Mucosa of descending colon (tissue), 3 donors: Measurements from ENCODE around the gene IRAK4. TPM values are rescaled to one million over a fixed set of nuclear protein-coding genes. Genes with fewer than 3 reads are reported as not detected.
"Not testable (repeated sequence)": the region's sequence is repeated elsewhere in the genome, so short reads cannot be mapped to it uniquely, and the experiment has no call there.

Source experiments
- ATAC-seq: fragments of 200-7000 bp; cut with Tn5 transposase; one replicate; pipeline ENCODE4 v1.9.1; 2020; ENCODE audit warnings: mild to moderate bottlenecking, moderate library complexity
- DNase-seq, 3 donors: peaks; one replicate each; pipeline ENCODE4 v3.0.0-alpha.2; 2020
- H3K36me3 ChIP-seq: fragments of 200-600 bp; one replicate; pipeline ENCODE4 v1.8.0; 2021; ENCODE audit warnings: low read depth, mild to moderate bottlenecking
- H3K4me1 ChIP-seq: fragments of 200-600 bp; one replicate; pipeline ENCODE4 v1.8.0; 2021; ENCODE audit warnings: low read depth, mild to moderate bottlenecking
- H3K4me3 ChIP-seq: fragments of 200-600 bp; one replicate; pipeline ENCODE4 v1.8.0; 2021; ENCODE audit warnings: mild to moderate bottlenecking
- H3K9me3 ChIP-seq: fragments of 200-600 bp; one replicate; pipeline ENCODE4 v1.8.0; 2021; ENCODE audit warnings: mild to moderate bottlenecking
- intact Hi-C, 2 donors: fragments of 100-400 bp; cut with DNase I in 1 of 2; cut with micrococcal nuclease in 1 of 2; formaldehyde crosslinking; loops; one replicate each; pipeline versions ENCODE4 v1.11.0 to v1.11.1; 2022; cut with DNase I, micrococcal nuclease
- total RNA-seq, 3 donors: library from RNA; stranded (reverse); fragmentation: NEBNext Ultra II Directional in 2 of 3; extraction: Animal tissue kit (Norgen Biotek cat#: 25700) in 2 of 3; gene quantifications; one replicate each; pipeline versions ENCODE4 v1.2.1 to v1.2.4, GENCODE V29; 2021 to 2023
- TF ChIP-seq, protein P1 (sequence below): fragments of 200-600 bp; IDR thresholded peaks from one replicate; pipeline ENCODE4 v1.8.0; 2022; ENCODE audit warnings: antibody characterized with exemption, mild to moderate bottlenecking
- donor health status: DM: no; HTN: no; CAD: no; lungs with moderate emphysema.
- donor health status: DM: no; HTN: no; CAD: no.
- donor health status: DM: no; HTN: yes; CAD: no.

Gene IRAK4
- total RNA-seq, 3 donors from 2014 or later, result 20.8 to 22.0 (median 20.9) TPM

GRCh38 chr12:43742106-43742505 is 16.6 kb upstream of the IRAK4 start:
- no peak for DNase-seq
- no peaks in the 10 kb centered on the region for H3K9me3 ChIP-seq
- H3K4me3 ChIP-seq, result no peak overlapping the region
- ATAC-seq, result no peak
- no peaks in the 10 kb centered on the region for H3K4me1 ChIP-seq
- H3K36me3 ChIP-seq, result no peaks in the 10 kb centered on the region
- TF ChIP-seq, protein P1, sequence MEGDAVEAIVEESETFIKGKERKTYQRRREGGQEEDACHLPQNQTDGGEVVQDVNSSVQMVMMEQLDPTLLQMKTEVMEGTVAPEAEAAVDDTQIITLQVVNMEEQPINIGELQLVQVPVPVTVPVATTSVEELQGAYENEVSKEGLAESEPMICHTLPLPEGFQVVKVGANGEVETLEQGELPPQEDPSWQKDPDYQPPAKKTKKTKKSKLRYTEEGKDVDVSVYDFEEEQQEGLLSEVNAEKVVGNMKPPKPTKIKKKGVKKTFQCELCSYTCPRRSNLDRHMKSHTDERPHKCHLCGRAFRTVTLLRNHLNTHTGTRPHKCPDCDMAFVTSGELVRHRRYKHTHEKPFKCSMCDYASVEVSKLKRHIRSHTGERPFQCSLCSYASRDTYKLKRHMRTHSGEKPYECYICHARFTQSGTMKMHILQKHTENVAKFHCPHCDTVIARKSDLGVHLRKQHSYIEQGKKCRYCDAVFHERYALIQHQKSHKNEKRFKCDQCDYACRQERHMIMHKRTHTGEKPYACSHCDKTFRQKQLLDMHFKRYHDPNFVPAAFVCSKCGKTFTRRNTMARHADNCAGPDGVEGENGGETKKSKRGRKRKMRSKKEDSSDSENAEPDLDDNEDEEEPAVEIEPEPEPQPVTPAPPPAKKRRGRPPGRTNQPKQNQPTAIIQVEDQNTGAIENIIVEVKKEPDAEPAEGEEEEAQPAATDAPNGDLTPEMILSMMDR, result no peak
- intact Hi-C loops, result no loop called here

- ATAC-seq (no peak), DNase-seq (no peak)
- H3K36me3 ChIP-seq, result no peaks in the 10 kb centered on the region
- H3K9me3 ChIP-seq, result no peaks in the 10 kb centered on the region
- intact Hi-C loops, result no loop called here
- TF ChIP-seq, protein P1, result no peak
- H3K4me1 ChIP-seq, result no peaks in the 10 kb centered on the region
- no peak overlapping the region for H3K4me3 ChIP-seq
Observed at GRCh38 chr12:43744826-43745225, 13.9 kb upstream of the IRAK4 start.

DNA sequence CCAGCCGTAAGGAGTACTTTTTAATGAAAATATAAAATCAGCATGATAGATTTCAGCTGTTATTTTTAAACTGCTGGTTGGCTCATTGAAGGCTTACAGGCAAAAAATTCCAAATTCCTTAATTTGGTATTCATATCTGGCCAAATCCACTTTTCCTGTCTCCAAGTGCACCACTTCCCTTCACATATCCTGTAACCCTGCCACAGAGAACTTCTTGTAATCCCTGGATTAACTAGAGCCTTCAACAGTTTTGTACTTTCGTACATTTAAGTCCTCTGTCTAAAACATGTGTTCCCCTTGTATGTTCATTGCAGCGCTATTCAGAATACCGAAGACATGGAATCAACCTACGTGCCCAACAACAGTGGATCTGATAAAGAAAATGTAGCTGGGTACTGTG is 9.7 kb upstream of the IRAK4 start:
- no peak for ATAC-seq
- intact Hi-C loops, result no loop called here
- no peaks in the 10 kb centered on the region for H3K36me3 ChIP-seq
- no peaks in the 10 kb centered on the region for H3K9me3 ChIP-seq
- no peak overlapping the region for H3K4me3 ChIP-seq
- TF ChIP-seq, protein P1, result no peak
- no peaks in the 10 kb centered on the region for H3K4me1 ChIP-seq
- DNase-seq, result no peak

- H3K9me3 ChIP-seq, result no peaks in the 10 kb centered on the region
- no peak for DNase-seq
- intact Hi-C loops, result no loop called here
- no peaks in the 10 kb centered on the region for H3K4me1 ChIP-seq
- H3K36me3 ChIP-seq, result no peaks in the 10 kb centered on the region
- H3K4me3 ChIP-seq, result no peak overlapping the region
- ATAC-seq, result no peak
- TF ChIP-seq, protein P1, result no peak
Observed at GRCh38 chr12:43750814-43751213, 7.9 kb upstream of the IRAK4 start.

GRCh38 chr12:43751360-43751759 is 7.4 kb upstream of the IRAK4 start:
- intact Hi-C loops, DNase-seq, ATAC-seq, H3K36me3 ChIP-seq, H3K4me3 ChIP-seq, H3K4me1 ChIP-seq, H3K9me3 ChIP-seq: not testable (repeated sequence)

- DNase-seq (no peak), ATAC-seq (no peak)
- Histone ChIP-seq H3K4me1 (peaks cover 9% of the 10 kb centered on the region), H3K4me3 (no peak overlapping the region), H3K9me3 (no peaks in the 10 kb centered on the region), H3K36me3 (no peaks in the 10 kb centered on the region)
- intact Hi-C loops, result no loop called here
- TF ChIP-seq, protein P1, result no peak
Observed at GRCh38 chr12:43754015-43754414, 4.7 kb upstream of the IRAK4 start.
